Activated CD4-positive, CD25-positive, alpha-beta regulatory T cell treated with anti-CD3 and anti-CD28 coated beads, Interleukin-2, amount 50 U/mL, for 24 hours (primary cell): Measurements from ENCODE around the gene ATOH8.

Experiments used
- ATAC-seq, 2 donors: fragments of 150-1000 bp; cut with Tn5 transposase; one replicate each; pipeline ENCODE4 v1.10.0; 2021; ENCODE audit warnings: mild to moderate bottlenecking in 1 of 2, moderate library complexity in 1 of 2

Gene ATOH8

DNA sequence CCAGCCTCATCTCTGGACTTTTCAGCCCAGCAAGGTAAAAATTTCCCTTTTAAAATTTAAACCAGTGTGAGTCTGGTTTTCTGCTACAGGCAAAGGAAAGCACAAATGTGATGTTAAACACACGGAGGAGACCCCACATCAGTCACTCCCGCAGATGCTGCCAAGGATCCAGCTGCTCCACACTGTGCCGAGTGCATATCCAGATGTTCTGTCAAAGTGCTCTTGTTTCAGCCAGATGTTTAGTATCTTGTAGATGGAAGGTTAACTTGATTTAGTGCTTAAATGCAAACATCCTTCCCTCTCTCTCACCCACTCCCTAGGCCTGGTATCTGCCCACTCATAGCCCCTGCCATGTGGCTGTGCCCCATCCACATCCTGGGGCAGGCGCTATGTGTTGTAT, 15.8 kb upstream of the ATOH8 start:
- no peak for ATAC-seq

DNA sequence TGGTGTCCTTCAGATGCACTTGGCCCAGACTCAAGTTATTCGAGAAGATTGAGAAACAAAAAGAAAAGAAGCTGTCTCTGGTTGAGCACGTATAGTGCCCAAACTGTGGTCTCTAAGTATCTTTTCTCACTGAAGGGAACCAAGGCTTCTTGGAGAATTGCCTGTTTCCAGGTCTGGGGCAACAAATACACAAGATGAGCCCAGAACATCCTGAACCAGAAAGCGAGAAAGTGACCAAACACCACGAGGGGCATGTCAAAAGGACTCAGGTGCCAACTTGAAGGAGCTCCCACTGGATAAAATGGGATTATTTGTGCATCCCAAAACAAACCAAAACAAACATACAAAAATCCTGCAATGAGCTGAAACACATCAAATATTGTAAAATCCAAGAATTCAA, 13.6 kb upstream of the ATOH8 start:
- no peak for ATAC-seq

DNA sequence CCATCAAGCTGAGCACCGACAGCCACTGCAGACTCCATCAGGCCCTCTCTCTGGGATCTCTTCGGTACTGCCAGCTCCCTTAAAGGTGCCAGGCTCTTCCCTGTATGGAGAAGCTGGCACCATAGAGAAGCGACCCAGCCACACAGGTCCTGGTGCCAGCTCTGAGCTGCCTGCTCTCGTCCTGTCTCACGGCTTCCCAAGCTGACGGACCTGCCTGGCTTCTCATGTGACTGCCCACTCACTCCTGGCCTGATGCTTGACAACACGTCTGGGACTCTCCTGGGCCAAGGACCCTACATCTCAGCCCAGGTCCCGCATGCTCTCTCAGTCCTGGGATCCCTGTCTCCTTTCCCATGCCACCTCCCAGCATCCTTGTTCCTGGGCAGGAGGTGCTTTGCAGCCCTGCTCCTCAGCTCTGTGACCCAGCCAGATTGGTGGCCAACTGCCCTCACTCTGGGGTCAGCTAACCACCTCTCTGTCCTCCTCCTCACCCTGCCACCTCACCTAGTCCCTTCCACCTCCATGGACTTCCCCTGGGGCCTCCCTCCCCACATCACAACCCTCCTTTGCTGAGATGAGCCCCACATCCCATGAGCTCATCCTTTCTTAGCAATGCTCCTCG, 12.5 kb upstream of the ATOH8 start:
- ATAC-seq = no peak

DNA sequence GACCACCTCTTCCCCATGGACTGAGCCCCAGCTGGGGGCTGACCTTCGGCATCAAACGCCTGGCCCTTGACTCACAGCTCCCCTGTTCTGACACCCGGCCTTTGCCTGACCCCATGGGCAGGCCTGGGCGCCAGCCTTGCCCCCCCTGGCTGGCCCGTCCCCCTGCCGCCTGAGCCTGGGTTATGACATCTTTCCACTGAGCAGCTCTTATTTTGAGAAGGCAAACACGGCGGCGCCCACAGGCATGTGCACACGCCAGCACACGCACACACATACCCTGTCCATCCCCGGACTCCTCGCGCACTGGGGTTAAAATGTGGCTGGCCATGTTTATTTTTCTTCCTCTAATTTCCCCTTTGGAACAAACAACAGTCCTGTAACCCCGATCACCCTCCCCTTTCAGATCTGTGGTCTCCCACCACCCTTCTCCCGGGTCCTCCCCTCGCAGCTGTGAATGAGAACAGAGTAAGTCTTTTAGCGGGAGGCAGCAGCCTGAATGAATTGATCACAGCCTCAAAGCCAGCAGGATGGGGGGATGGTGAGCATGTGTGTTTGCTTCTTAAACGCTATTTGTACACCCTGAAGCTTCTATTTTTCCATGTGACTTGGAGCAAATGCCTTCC, 11.8 kb upstream of the ATOH8 start:
- no peak for ATAC-seq

DNA sequence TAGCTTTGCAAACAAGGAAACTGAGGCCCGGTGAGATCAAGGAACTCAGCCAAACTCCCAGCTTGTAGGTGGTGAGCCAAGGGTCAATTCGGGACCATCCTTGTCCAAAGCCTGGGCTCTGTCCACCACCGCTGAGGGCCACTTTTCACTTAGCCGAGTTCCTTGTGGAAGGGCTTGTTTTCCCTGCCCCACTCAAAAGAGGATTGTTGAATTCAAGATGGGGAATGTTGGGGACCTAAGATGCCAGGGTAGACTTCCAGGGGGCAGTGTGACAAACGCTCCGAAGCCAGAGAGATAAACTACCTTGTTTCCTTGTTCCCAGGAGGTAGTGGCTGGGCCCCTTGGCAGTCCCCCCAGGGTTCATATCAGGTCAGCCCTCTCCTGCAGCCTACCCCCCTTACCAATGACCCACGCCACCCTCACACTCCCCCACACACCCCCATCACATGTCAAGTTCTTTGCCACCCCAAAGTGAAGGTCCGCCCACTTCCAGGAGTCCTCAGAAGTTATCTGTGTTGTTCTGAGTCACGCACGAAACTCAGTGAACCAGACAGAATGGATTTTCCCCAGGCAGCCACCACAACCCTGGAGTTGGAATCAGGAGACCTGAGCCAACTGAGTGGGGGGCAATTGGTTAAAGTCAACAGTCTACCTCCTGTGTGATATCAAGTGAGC, 10.3 kb upstream of the ATOH8 start:
- ATAC-seq = no peak

DNA sequence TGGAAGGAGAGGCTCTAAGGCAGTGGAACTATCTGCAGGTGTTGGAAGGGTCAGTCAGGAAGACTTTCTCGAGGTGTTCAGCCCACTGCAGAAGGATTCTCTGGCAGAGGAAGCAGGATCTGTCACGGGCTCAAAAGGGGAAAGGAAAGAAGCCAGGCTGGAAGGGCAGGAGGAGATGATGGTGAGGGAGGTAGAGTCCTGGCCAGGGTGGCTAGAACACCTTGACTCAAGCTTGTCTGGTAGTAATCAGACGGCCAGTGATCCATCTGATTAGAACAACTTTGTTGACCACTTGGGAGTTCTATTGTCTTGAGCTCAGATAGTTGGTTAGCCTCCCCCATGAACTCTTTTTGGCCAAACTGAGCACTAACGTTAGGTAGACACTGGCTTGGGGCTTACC, 9.7 kb upstream of the ATOH8 start:
- ATAC-seq = no peak

DNA sequence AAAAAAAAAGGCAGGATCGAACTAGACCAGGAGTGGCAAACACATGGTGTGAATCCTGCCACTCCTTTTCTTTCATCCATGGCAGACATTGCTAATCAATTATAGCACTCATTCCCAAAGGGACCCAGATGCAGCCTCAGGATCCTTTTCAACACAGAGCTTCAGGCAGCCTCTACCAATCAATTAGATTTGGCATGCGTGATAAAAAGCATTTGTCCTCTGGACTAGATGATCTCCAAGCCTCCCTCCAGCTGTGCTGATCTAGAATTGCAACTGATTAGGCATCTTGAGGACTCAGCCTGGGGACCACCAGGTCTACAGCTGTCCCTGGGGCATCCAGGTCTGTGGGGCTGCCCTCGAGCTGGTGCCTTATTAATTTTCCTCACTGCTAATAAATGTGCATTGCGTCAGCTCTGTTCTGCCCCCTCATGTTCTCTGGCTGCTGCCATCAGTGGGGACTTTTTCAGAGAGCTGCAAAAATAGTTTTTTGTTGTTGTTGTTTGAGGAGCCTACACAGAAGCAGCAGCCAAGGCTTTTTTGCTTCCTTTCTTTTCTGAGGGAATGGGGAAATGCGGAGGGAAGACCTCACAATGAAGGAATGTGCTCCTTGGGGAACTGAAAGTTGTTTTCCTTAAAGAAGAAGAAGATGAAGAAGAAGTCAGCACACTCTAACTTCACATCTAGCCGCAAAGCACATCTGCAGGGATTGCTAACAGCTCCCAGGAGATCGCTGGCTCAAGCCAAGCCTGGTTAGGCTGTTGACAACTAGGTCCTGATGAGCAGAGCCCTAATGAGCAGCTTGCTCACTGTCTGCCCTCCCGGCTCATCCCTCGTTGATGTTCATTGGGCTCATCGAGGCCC, 8.8 kb upstream of the ATOH8 start:
- no peak for ATAC-seq

DNA sequence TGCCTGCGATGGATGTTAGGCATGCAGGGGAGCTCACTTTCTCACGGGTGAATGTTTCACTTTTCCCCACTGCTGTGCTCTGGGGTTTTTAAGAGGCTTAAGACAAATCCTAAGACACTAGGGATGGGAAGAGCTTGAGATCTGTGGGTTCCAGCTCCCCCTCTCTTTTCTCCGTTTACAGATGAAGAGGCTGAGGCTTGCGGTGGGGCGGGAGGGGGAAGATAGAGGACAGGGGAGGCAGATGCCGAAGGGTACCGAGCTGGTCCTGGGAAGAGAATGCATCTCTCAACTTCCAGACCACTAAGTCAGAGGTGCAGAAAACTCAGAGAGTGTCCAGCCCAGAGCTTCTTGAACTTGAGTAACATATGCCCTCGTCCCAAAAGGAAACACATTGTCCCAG, 8.2 kb upstream of the ATOH8 start:
- no peak for ATAC-seq

DNA sequence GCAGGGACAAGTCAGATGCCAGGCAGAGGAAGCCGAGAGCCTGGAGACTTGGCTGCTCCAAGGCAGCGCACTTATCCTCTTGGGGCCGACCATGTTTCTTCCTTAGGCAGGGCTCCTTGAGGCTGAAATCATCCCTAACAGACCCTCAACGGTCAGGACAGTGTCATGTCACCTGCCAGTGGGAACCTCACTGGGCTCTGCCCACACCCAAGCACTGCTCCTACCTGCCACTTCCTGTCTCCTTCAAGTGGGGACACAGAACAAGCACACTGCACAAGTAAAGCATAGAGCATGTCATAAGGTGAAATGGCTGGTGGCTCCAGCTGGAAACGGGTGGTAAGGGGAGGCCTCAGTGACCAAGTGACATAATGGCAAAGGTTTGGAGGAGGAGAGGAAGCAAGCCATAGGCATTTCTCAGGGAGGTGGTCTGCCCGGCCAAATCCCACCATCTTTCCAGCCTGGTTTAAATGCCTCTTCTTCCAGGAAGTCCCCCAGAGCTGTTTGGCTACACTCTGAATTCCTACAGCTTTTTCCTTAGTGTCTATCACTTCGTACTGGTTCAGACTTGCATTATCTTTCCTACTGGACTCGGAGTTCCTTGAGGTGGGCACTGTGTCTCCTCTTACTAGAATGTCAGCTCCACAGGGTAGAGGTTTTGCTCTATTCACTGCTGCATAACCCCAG, 7.3 kb upstream of the ATOH8 start:
- no peak for ATAC-seq

DNA sequence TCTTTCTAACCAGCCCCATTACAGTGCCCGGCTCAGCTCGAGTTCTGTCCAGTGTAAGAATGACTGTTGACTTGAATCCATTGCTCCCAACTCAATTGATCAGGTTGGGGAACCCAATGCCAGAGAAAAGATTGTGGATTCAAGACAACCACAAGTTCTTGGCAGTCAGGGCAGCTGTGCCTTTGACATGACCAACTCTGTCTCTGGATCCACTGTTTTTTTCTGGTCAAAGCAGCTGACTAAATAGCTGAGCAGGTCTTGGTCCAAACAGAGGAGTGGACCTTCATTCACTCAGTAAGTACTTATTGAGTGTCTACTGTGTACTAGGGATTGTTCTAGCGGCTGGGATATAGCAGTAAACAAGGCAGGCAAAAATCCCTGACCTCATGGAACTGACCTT, 6.3 kb upstream of the ATOH8 start:
- no peak for ATAC-seq

DNA sequence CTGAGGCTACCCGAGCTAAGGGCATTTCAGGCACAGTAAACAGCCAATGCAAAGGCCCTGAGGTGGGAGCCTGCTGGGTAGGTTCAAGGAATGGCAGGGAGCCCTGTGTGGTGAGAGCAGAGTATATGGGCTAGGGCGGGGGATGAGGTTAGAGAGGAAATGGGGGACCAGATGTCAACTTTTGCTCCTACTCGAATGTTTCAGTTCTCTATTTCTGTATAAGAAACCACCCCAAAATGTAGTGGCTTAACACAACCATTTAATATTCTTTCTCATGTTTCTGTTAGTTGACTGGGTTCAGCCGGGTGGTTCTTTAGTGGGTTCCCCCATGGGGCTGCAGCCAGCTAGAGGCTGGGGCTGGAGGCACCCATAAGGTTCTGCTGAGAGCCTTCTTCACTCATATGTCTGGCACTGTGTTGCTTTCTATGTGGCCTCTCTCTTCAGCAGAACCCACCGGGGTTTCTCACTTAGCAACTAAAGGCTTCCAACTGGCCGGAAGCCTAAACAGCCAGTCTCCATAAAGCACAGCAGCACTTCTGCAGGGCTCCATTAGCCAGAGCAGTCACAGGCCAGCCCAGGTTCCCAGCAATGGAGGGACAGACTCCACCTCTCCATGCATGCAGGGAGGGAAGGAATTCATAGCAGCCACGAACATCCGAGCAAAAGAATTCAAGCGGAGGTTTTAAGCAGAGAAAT, 5.6 kb upstream of the ATOH8 start:
- ATAC-seq = no peak

DNA sequence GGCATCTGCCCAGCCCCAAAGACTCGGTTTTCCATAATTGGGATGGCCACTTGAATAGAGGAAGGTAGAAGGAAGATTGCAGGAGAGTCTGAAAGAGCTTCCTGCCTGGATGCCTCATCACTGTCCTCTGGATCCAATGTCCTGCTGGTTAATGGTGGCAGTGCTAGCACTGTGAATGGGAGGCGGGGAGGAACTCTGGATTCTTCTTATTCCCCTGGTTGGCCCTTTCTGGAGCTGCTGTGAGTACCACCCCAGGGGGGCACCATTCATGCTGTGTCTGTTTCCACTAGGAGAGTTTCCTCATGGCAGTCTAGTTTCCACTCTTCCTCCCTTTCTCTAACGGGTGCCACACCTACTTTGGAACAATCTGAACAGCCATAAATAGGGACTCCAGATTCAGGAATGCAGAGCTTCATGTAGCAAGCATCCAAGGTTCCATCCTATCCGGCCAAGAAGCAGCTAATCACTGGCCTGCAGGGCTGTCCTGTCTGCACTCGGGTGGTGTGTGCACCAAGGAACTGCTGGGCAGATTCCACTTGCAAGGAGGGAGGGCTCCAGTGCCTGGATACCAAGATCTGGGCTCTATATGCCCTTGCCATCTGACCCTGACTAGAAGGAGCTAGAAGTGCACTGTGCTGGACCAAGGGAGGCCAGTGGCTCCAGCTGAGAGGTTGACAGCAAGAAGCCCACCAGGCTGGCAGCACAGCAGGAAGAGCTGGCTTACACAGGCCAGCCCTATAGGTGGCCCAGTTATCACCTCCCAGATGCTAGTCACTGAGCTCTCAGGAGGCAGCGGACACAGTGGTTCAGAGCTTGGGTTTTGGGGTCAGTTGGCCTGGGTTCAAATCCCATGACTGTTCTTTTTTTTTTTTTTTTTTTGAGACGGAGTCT, 4.6 kb upstream of the ATOH8 start:
- no peak for ATAC-seq

DNA sequence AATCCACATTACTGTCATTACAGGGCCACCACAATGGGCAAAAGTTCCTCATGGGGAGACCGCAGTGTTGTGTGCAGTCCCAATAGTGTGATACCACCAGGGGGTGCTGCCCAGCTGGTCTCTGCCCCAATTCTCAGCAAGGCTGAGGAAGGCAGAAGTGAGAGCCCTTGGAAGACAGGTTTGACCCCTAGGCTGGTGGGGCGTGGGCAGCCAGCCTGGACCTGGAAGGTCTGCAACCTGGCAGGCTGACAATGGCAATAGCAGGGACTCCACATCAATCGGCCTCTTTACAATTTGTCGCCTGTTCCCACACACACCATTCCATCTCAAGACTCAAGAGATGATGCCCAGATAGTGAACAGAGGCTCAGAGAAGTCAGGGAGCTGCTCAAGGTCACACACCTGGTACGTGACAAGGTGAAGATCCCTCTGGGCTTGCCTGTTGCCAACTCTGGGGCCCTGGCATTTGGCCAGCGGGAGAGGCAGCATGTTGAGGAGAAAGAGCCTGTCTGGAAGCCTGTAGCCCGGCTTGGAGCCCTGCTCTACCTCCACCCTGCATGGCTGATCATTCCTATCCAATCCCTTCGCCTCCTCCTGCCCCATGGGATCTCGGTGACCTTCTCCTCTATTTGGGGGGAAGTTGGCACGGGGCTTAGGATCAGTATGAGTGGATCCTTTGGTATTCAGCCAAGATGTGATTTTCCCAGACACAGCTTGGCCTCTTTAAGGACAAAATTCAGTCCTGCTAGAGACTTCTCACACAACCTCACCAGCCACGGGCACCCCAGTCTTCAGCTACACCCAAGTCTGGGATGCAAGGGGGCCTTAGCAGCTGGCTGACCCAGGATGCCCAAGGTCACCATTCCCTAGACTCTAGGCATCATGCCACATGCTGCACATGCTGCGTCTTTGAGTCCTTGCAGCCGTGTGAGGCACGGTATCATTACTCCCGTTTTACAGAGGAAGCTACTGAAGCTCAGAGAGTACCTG, 2.9 kb upstream of the ATOH8 start:
- ATAC-seq = peak; percentile 45 to 50

DNA sequence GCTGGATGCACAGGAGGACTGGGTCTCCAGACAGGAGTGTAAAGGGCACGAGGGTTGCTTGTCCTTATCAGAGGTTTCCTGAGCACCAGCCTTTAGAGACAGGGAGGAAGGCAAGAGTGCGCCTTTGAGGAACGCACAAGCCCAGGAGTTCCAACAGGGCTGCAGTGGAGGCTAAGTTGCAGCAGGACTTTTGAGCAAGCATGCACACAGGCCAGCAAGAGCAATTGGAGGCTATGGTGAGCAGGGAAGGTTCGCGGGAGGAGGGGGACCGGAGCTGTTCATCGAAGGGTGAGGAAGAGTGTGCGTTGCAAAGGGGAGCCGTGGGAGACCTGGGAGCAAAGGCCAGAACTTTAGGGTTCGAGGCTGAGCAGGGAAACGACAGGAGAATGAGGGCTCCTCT, 2.2 kb upstream of the ATOH8 start:
- ATAC-seq = no peak

DNA sequence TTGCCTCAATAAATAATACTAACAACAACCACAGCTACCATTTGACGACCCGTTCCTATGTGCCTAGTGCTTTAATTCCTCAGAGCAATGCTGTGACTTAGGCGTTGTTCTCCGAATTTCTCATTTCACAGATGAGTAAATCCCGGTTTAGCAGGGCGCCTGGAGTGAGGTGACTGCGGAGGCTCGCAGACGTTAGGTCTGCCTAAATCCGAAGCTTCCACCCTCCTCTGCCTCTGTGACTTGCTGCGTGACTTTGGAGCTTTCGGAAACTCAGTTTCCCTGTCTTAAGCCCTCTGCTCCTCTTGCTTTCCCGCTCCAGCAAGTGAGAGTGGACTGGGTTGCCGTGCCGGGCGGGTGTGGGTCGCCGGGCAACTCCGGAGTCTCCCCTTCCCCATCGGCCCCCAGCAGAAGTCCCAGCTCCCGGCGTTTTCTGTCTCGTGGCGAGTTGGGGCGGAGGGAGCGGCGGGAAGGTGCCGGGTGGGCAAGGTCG, 711 bp upstream of the ATOH8 start:
- ATAC-seq = no peak

DNA sequence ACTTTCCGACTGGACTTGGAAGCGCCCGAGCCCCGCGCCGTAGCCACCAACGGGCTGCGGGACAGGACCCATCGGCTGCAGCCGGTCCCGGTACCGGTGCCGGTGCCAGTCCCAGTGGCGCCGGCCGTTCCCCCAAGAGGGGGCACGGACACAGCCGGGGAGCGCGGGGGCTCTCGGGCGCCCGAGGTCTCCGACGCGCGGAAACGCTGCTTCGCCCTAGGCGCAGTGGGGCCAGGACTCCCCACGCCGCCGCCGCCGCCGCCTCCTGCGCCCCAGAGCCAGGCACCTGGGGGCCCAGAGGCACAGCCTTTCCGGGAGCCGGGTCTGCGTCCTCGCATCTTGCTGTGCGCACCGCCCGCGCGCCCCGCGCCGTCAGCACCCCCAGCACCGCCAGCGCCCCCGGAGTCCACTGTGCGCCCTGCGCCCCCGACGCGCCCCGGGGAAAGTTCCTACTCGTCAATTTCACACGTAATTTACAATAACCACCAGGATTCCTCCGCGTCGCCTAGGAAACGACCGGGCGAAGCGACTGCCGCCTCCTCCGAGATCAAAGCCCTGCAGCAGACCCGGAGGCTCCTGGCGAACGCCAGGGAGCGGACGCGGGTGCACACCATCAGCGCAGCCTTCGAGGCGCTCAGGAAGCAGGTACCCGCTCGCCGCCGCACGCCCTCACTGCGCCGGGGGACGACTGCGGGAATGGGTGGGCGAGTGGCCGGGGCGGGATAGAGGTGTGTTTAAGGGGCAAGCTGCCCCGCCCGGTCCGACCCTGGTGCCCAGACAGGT, 713 bp downstream of the ATOH8 start:
- no peak for ATAC-seq

DNA sequence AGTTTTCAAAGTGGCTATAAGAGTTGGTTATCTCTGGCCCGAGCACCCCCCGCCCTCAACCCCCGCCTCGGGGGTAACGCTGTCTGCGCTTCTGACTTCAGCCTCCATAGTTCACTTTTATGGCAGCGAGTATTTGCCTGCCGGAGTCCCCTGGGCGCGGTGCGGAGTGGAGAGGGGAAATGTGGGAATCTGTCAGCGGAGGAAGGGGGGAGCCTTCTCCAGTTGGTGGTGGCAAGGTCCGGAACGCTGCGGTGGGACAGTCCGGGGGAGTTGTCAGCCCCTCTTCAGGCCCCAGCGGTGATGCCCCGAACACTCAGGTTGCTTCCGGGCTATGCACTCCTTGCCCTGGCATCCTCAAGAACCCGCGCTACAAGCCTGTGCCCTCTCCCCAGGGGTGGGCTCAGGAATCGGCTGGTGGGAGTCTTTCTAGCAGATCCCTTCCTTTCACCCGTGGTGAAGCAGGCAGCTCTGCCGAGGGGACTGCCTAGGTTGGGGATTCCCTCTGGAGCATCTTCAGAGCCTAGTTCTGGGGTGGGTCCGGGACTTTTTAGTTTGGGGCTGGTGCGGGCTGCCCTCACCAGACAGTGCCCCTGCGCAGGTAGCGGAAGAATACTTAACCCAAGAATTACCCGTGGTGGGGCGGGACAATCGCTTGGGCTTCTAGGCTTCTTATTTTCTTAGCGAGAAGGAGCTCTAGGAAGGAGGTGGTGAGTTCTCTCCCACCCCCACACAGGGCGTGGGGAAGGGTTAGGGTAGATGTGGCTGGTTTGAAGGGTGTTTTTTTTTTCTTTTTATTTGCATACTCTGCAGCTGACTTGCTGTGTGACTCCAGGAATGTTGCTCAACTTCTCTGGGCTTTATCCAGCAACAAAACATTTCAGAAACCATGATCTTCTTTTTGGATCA, 1.6 kb downstream of the ATOH8 start:
- ATAC-seq = peak in 1 of 2 donors; percentile 17

DNA sequence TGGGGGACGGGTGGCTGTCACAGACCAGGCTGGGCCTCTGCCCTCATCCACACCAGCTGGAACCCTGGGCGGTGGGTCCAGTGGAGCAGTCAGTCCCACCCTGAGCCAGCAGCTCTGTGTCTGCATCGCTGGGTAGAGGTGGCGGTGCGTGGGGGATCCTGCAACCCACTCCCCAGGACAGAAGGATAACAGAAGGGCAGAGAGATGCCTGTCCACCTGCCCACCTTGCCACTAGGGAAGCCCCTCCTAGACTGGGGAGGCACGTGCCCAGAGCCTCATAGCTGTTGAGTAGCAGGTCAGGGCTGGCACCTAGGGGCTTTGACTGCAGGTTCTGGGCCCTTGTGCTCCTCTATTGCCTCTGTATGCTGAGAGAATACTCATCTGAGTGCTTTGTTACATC, 2.4 kb downstream of the ATOH8 start:
- ATAC-seq = no peak
